HUES64 (cell line): ENCODE data around the gene KLF12.

Experiments used
- H3K27ac ChIP-seq: 2 replicates; pipeline ENCODE4 v1.7.0; 2013; ENCODE audit warnings: low read depth, low read length, inconsistent platforms
- H3K27me3 ChIP-seq: 2 replicates; pipeline ENCODE4 v1.6.1; 2013; ENCODE audit warnings: mild to moderate bottlenecking, low read length; ENCODE audit not compliant: insufficient read depth
- H3K36me3 ChIP-seq: 2 replicates; pipeline ENCODE4 v1.6.1; 2013; ENCODE audit warnings: mild to moderate bottlenecking, low read length; ENCODE audit not compliant: insufficient read depth
- H3K4me1 ChIP-seq: 2 replicates; pipeline ENCODE4 v1.6.1; 2013; ENCODE audit warnings: mild to moderate bottlenecking, low read length, moderate library complexity; ENCODE audit not compliant: insufficient read depth
- H3K4me3 ChIP-seq: 2 replicates; pipeline ENCODE4 v1.5.1; 2013; ENCODE audit warnings: mild to moderate bottlenecking, low read length, moderate library complexity
- H3K9ac ChIP-seq: 2 replicates; pipeline ENCODE4 v1.6.1; 2013; ENCODE audit warnings: mild to moderate bottlenecking, low read depth, low read length
- H3K9me3 ChIP-seq: 2 replicates; pipeline ENCODE4 v1.6.1; 2013; ENCODE audit warnings: low read depth, low read length; ENCODE audit not compliant: insufficient read depth
- WGBS: fragments of 150-250, 120-280 bp; methylation state at CpG from one replicate; pipeline ENCODE4 v1.1.7; 2013; ENCODE audit warnings: missing lambda C conversion rate; 5-methylcytosine and 5-hydroxymethylcytosine counted together

Gene KLF12

DNA sequence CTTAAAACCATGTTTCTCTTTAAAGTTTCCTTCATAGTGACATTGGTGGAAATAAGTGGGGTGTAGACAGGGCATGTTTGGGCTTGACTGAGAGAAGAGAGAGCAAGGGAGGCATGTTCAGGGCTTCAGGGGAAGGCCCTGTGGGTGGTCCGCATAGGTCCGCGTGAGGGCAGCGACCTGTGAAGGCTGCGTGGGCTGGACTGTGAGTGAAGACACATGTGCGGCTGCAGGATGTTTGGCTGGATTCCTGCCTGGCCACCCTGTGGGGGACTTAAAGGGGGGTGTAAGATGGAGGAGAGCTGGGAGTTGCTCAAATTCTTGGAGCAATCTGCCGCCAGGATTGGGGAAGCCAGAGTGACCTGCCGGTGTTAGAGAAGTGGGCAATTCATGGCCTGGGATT is 23.8 kb upstream of the KLF12 start:
- Histone ChIP-seq H3K9me3 (no peaks in the 10 kb centered on the region), H3K4me1 (no peaks in the 10 kb centered on the region), H3K9ac (no peak overlapping the region), H3K27me3 (no peaks in the 10 kb centered on the region), H3K36me3 (no peaks in the 10 kb centered on the region), H3K27ac (no peak overlapping the region), H3K4me3 (no peak overlapping the region)
- WGBS, result 93% methylated on average over 8 of the region's 8 CpGs

DNA sequence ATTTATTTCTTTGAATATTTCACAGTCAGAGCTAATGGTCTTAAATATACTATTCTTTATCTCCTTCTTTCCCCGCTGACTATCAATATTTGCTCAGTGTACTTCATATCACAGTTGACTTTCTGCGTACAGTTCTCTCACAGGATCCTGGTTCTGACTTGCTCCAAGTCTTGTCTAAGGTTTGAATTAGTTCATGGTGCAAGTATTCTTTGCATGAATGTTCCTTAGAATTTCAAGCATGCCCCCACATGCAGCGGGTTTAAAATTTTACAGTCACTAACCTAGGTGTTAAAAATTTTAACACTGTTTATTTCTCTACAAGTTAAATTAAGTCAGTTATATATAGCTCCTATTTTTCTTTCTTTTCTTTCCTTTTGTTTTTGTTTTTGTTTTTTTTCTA is 20.8 kb upstream of the KLF12 start:
- H3K27ac ChIP-seq, result no peak overlapping the region
- no peaks in the 10 kb centered on the region for H3K9me3 ChIP-seq
- no peaks in the 10 kb centered on the region for H3K36me3 ChIP-seq
- no peaks in the 10 kb centered on the region for H3K27me3 ChIP-seq
- H3K4me3 ChIP-seq, result no peak overlapping the region
- 98% methylated on average over 3 of the region's 3 CpGs for WGBS
- no peak overlapping the region for H3K9ac ChIP-seq
- no peaks in the 10 kb centered on the region for H3K4me1 ChIP-seq

DNA sequence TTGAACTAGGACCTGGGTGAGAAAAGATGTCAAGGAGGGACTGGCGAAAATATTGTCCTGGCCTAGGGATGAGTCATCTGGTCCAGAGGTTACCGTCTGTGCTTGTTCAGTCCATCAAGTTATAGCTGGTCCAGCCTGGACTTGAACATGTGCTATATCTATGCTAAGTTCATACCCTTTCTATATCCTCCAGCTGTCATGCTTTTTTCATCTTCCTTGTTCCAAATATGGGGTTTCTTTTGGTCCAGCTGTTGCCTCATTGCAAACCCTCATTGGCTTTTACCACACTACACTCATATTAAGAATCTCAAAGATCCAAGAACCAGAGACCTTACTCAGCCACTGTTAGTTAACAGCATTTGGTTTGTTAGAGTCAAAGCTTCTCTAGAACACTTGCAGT is 19.1 kb upstream of the KLF12 start:
- Histone ChIP-seq H3K27me3 (no peaks in the 10 kb centered on the region), H3K9ac (no peak overlapping the region), H3K9me3 (no peaks in the 10 kb centered on the region), H3K27ac (no peak overlapping the region), H3K36me3 (no peaks in the 10 kb centered on the region), H3K4me3 (no peak overlapping the region), H3K4me1 (no peaks in the 10 kb centered on the region)
- WGBS, result 44% methylated on average over 2 of the region's 2 CpGs

DNA sequence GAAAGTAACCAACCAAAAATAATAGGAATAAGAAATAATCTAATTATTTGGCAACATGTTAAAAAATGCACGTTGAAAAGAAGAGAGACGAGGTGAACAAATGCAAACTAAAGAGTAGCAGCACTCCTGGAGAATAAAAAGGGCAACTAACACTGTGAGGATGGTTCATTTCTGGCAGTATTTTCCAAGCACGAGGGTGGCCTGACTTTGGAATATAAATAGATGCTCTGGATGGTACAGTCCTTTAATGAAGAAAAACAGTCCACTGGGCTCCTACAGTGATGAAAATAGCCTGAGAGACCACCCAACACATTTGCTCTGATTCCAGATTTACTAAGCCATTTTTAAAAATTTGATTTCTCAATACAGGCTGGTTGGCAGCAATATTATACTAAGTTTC is 17.7 kb upstream of the KLF12 start:
- no peaks in the 10 kb centered on the region for H3K4me1 ChIP-seq
- no peaks in the 10 kb centered on the region for H3K9me3 ChIP-seq
- no peak overlapping the region for H3K4me3 ChIP-seq
- no peak overlapping the region for H3K9ac ChIP-seq
- no peaks in the 10 kb centered on the region for H3K27me3 ChIP-seq
- 59% methylated on average over 3 of the region's 3 CpGs for WGBS
- H3K36me3 ChIP-seq, result no peaks in the 10 kb centered on the region
- H3K27ac ChIP-seq, result no peak overlapping the region

DNA sequence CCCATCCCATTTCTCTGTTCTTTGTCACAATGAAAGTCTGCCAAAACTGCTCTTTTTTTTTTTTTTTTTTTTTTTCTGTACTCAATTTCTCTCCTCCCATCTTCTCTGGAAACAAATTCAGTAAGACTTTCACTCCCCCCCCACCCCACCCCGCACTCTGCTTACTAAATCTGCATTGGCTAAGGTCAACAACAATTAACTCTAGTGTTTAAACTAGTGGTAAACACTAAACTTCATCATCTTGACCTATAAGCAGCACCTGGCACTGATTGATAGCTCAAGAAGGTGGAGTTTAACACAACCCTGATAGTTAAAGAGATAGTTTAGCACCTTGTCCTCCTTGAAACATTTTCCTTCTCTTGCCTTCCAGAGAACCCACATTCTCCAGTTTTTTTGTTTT is 14.1 kb upstream of the KLF12 start:
- 100% methylated on average over 1 of the region's 1 CpG for WGBS
- Histone ChIP-seq H3K4me3 (no peak overlapping the region), H3K36me3 (no peaks in the 10 kb centered on the region), H3K9me3 (no peaks in the 10 kb centered on the region), H3K4me1 (no peaks in the 10 kb centered on the region), H3K27ac (no peak overlapping the region), H3K9ac (no peak overlapping the region), H3K27me3 (no peaks in the 10 kb centered on the region)

- H3K36me3 ChIP-seq, result no peaks in the 10 kb centered on the region
- H3K27me3 ChIP-seq, result no peaks in the 10 kb centered on the region
- no peak overlapping the region for H3K27ac ChIP-seq
- H3K4me1 ChIP-seq, result no peaks in the 10 kb centered on the region
- H3K9ac ChIP-seq, result no peak overlapping the region
- no peaks in the 10 kb centered on the region for H3K9me3 ChIP-seq
- 90% methylated on average over 2 of the region's 2 CpGs for WGBS
- no peak overlapping the region for H3K4me3 ChIP-seq
Measured at GRCh38 chr13:74145249-74145975, 11.2 kb upstream of the KLF12 start.

DNA sequence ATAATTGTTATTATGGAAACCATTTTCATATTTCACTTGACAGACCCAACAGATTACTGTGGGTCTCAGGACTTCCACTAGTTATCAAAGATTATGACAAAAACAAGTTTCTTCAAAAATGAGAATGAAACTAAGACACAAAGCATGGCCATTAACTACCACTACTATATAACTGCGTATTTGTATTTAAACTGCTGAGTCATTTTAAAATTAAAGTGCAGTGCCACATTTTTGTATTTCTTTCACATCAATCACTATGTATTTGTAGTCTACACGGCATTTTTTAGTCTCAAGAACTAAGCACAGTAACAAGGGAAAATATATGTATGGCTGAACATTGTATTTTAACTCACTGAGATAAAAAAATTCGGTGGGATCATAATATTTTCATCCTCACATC is 10.1 kb upstream of the KLF12 start:
- no peaks in the 10 kb centered on the region for H3K36me3 ChIP-seq
- H3K4me1 ChIP-seq, result no peaks in the 10 kb centered on the region
- no peak overlapping the region for H3K4me3 ChIP-seq
- H3K9ac ChIP-seq, result no peak overlapping the region
- H3K27ac ChIP-seq, result no peak overlapping the region
- H3K27me3 ChIP-seq, result no peaks in the 10 kb centered on the region
- no peaks in the 10 kb centered on the region for H3K9me3 ChIP-seq
- 80% methylated on average over 1 of the region's 3 CpGs for WGBS

- Histone ChIP-seq H3K27ac (no peak overlapping the region), H3K9ac (no peak overlapping the region), H3K36me3 (no peaks in the 10 kb centered on the region), H3K4me3 (no peak overlapping the region), H3K27me3 (peaks cover 2% of the 10 kb centered on the region; the same call in 1 of the 2 replicates), H3K9me3 (no peaks in the 10 kb centered on the region), H3K4me1 (no peaks in the 10 kb centered on the region)
- whole genome bisulfite sequencing, result 82% methylated on average over 1 of the region's 1 CpG
Measured at GRCh38 chr13:74142257-74142656, 8.1 kb upstream of the KLF12 start.

GRCh38 chr13:74138241-74138640 is 4.0 kb upstream of the KLF12 start:
- H3K27ac ChIP-seq, result no peak overlapping the region

DNA sequence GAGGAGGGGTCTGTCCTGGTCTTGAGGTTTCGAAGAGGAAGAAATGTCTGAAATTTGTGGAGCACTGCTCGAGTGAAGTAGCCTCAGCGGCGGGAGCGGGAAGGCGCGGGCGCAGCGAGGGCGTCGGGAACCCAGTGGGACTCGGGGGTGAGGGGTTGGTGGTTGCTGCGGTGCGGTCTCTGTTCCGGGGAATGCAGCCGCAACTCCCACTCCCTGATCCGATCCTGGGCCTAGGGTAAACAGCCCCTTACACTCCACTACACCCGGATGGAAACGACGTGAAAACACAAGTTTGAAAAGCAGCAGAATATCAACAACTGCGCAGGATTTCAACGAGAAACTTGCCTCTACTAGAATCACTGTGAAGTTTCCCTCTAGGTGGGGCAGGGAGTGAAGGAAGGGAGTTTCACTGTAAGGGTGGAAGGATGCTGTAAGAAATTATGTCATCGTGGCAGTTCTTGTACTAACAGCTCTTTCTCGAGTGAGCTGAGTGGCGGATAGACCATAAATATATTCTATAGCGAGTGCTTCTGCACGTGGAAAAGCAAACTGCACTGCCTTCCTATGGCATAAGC is 2.0 kb upstream of the KLF12 start:
- Histone ChIP-seq H3K27ac (peak overlapping the region; percentile 81), H3K4me3 (peak overlapping the region; percentile 98), H3K27me3 (peaks cover 18% of the 10 kb centered on the region), H3K9ac (peak overlapping the region; percentile 92), H3K4me1 (peaks cover 15% of the 10 kb centered on the region; the same call in 1 of the 2 replicates), H3K9me3 (no peaks in the 10 kb centered on the region), H3K36me3 (no peaks in the 10 kb centered on the region)
- WGBS, result 5% methylated on average over 27 of the region's 27 CpGs

More at GRCh38 chr13:74138241-74138640, 4.0 kb upstream of the KLF12 start:
- 100% methylated on average over 3 of the region's 3 CpGs for WGBS
- H3K9me3 ChIP-seq, result no peaks in the 10 kb centered on the region
- no peaks in the 10 kb centered on the region for H3K36me3 ChIP-seq
- H3K4me1 ChIP-seq, result peaks cover 7% of the 10 kb centered on the region; the same call in 1 of the 2 replicates
- no peak overlapping the region for H3K4me3 ChIP-seq
- peaks cover 8% of the 10 kb centered on the region; the same call in 1 of the 2 replicates for H3K27me3 ChIP-seq
- no peak overlapping the region for H3K9ac ChIP-seq

GRCh38 chr13:74135326-74136083 is 1.3 kb upstream of the KLF12 start:
- peak overlapping the region; percentile 94 for H3K27ac ChIP-seq
- H3K9me3 ChIP-seq, result no peaks in the 10 kb centered on the region
- peaks cover 18% of the 10 kb centered on the region for H3K27me3 ChIP-seq
- H3K36me3 ChIP-seq, result no peaks in the 10 kb centered on the region
- WGBS, result under 1% methylated on average over 72 of the region's 72 CpGs
- H3K9ac ChIP-seq, result peak overlapping the region; percentile 92
- H3K4me1 ChIP-seq, result peaks cover 15% of the 10 kb centered on the region; the same call in 1 of the 2 replicates
- H3K4me3 ChIP-seq, result peak overlapping the region; percentile 98
